Thoracic aorta endothelial cell (primary cell): ENCODE data around the gene GARNL3. TPM values are rescaled to one million over a fixed set of nuclear protein-coding genes. Genes with fewer than 3 reads are reported as not detected.

Experiments
- total RNA-seq: library from RNA; depleted of rRNA; stranded (reverse); fragments of >200 nt; gene quantifications from 2 replicates; pipeline ENCODE4 v1.2.3, GENCODE V29; 2012

GARNL3 gene
- 8.3 and 9.2 TPM in 2 replicates for total RNA-seq

GRCh38 chr9:127264462-127265219, at the start of gene GARNL3:
Gene GARNL3, plus strand, starts transcription at chr9:127264774. Its CDS starts 104 bp downstream, at chr9:127264878.

GRCh38 chr9:127396808-127397645, 132.5 kb downstream of the GARNL3 start, which contains the start of gene SLC2A8:
Gene SLC2A8, plus strand, starts transcription at chr9:127397169. Its CDS starts 62 bp downstream, at chr9:127397231.

GRCh38 chr9:127423934-127424675, 159.5 kb downstream of the GARNL3 start, which contains the start of gene ZNF79:
Gene ZNF79, plus strand, starts transcription at chr9:127424382. Its CDS starts 406 bp downstream, at chr9:127424788.

Other genes starting within 250 kb of the GARNL3 start
- gene ANGPTL2, start 142.1 kb upstream of the GARNL3 start, total RNA-seq, result 13.7 and 22.1 TPM in 2 replicates
- 5.6 and 7.6 TPM in 2 replicates for gene SLC2A8, start 132.4 kb downstream of the GARNL3 start, total RNA-seq
- 11.6 and 14.9 TPM in 2 replicates for gene ZNF79, start 159.6 kb downstream of the GARNL3 start, total RNA-seq
- 1,014 and 1,341 TPM in 2 replicates for gene RPL12, start 186.6 kb downstream of the GARNL3 start, total RNA-seq
- gene LRSAM1, start 186.7 kb downstream of the GARNL3 start, total RNA-seq, result 16.4 and 17.4 TPM in 2 replicates